Right renal pelvis (tissue), 4 donors: ENCODE data around the gene LNX2. TPM values are rescaled to one million over a fixed set of nuclear protein-coding genes. Genes with fewer than 3 reads are reported as not detected.
"Not testable (repeated sequence)": the region's sequence is repeated elsewhere in the genome, so short reads cannot be mapped to it uniquely, and the experiment has no call there.

Experiments
- DNase-seq, 4 donors: peaks; one replicate each; pipeline ENCODE4 v3.0.0-alpha.2; 2013; ENCODE audit warnings: low read depth in 4 of 4, low spot score in 3 of 4, missing footprints in 1 of 4
- polyA plus RNA-seq, 4 donors: library from polyadenylated mRNA; unstranded; fragments of 120-200 nt; gene quantifications; one replicate each; pipeline ENCODE4 v1.2.1, GENCODE V29; 2013; ENCODE audit not compliant: insufficient read length in 4 of 4

Gene LNX2
- polyA plus RNA-seq, 4 donors = 12.7 to 15.4 (median 14.1) TPM

GRCh38 chr13:27638001-27638400 is 17.7 kb upstream of the LNX2 start:
- DNase-seq = no peak

- DNase-seq = no peak
Observed at GRCh38 chr13:27637289-27637626, 16.9 kb upstream of the LNX2 start.

- no peak for DNase-seq
Observed at GRCh38 chr13:27636589-27637288, 16.4 kb upstream of the LNX2 start.

GRCh38 chr13:27635266-27635665 is 14.9 kb upstream of the LNX2 start:
- no peak for DNase-seq

- no peak for DNase-seq
Observed at GRCh38 chr13:27634791-27635190, 14.5 kb upstream of the LNX2 start.

- DNase-seq = no peak
Observed at GRCh38 chr13:27634231-27634630, 13.9 kb upstream of the LNX2 start.

- DNase-seq = no peak
Observed at GRCh38 chr13:27632648-27633047, 12.3 kb upstream of the LNX2 start.

GRCh38 chr13:27632214-27632613 is 11.9 kb upstream of the LNX2 start:
- DNase-seq = no peak

GRCh38 chr13:27631665-27632064 is 11.3 kb upstream of the LNX2 start:
- no peak for DNase-seq

- no peak for DNase-seq
Observed at GRCh38 chr13:27631156-27631555, 10.8 kb upstream of the LNX2 start.

- not testable (repeated sequence) for DNase-seq
Observed at GRCh38 chr13:27628766-27629165, 8.4 kb upstream of the LNX2 start.

GRCh38 chr13:27628081-27628480 is 7.8 kb upstream of the LNX2 start:
- DNase-seq = no peak

- DNase-seq = no peak
Observed at GRCh38 chr13:27627380-27627779, 7.1 kb upstream of the LNX2 start.

- no peak for DNase-seq
Observed at GRCh38 chr13:27625839-27626238, 5.5 kb upstream of the LNX2 start.

GRCh38 chr13:27624071-27624470 is 3.7 kb upstream of the LNX2 start:
- DNase-seq = no peak

- DNase-seq = no peak
Observed at GRCh38 chr13:27622881-27623280, 2.6 kb upstream of the LNX2 start.

GRCh38 chr13:27622102-27622820 is 1.9 kb upstream of the LNX2 start:
- peak in 2 of 4 donors; percentile 10 to 26 for DNase-seq

GRCh38 chr13:27621366-27622101 is 1.2 kb upstream of the LNX2 start, which contains the start of gene POLR1D:
Gene POLR1D (plus strand): TSS chr13:27621892. CDS start chr13:27621984, 92 bp downstream.
- DNase-seq = peak; percentile 61 to 79 (median 72)

- no peak for DNase-seq
Observed at GRCh38 chr13:27621116-27621365, 712 bp upstream of the LNX2 start.

- DNase-seq = peak in 2 of 4 donors; percentile 10 to 12
Observed at GRCh38 chr13:27619728-27620376, 477 bp downstream of the LNX2 start.

GRCh38 chr13:27619093-27619727 is 1.1 kb downstream of the LNX2 start:
- no peak for DNase-seq
